ENCODE measurements around the gene IRX5. TPM values are rescaled to one million over a fixed set of nuclear protein-coding genes. Genes with fewer than 3 reads are reported as not detected.

The IRX5 gene
- total and polyA plus RNA-seq, 2 of the 8 experiments (the other 6 are each of a cell fraction or from before 2014, with no cell fraction given), result 0.48 to 0.56 TPM

- H2AK5ac ChIP-seq (ENCODE audit: low read depth, low read length), result no peak overlapping the region
- WGBS, 2 experiments (ENCODE audit: extremely low coverage in 1 of 2, insufficient coverage in 1 of 2, insufficient read length in 1 of 2, insufficient replicate concordance in 2 of 2, low coverage in 1 of 2, low lambda C conversion rate in 2 of 2, missing lambda C conversion rate in 1 of 2), result 92% methylated on average over 3 of the region's 3 CpGs; no CpG with 5 or more reads in 1 of the 2 experiments
- ChIA-PET POLR2A (ENCODE audit: partially characterized antibody) (no interaction called here), CTCF (ENCODE audit: partially characterized antibody) (interaction anchor here (1.0 kb wide), 1 partner anchor 10 kb away, joined by 4 read pairs; no protein-coding TSS in a partner anchor)
- H2BK5ac ChIP-seq (ENCODE audit: low read depth, low read length), result no peak overlapping the region
- H3K9me3 ChIP-seq (ENCODE audit: insufficient read depth in 2 of 2, low read depth in 1 of 2, low read length in 1 of 2), result no peaks in the 10 kb centered on the region
- FAIRE-seq, result no peak
- no peak overlapping the region for H4K5ac ChIP-seq (ENCODE audit: insufficient read length, low read depth, low read length)
- no peaks in the 10 kb centered on the region for H4K20me1 ChIP-seq (replicated peaks in 1 of 2; ENCODE audit: control insufficient read depth in 1 of 2, insufficient read depth in 2 of 2, low read length in 2 of 2)
- no peak overlapping the region for H4K91ac ChIP-seq (replicated peaks; ENCODE audit: insufficient read length, low read length)
- no peak overlapping the region for H2BK20ac ChIP-seq (ENCODE audit: low read length)
- H3K9ac ChIP-seq (replicated peaks in 1 of 4; ENCODE audit: extremely low read depth in 1 of 4, low read depth in 3 of 4, low read length in 3 of 4), result no peak overlapping the region
- no peak overlapping the region for H3K14ac ChIP-seq (ENCODE audit: insufficient read length)
- no peak overlapping the region for H3K27ac ChIP-seq (ENCODE audit: low read depth, low read length)
- no peak for DNase-seq (ENCODE audit: low read depth in 1 of 2, low spot score in 2 of 2)
- no peaks in the 10 kb centered on the region for H3K79me2 ChIP-seq (ENCODE audit: control insufficient read depth in 1 of 2, insufficient read depth in 2 of 2, low read length in 2 of 2)
- no peak overlapping the region for H2BK12ac ChIP-seq (ENCODE audit: low read depth, low read length)
- H3K56ac ChIP-seq (replicated peaks; ENCODE audit: insufficient read length, low read depth, low read length), result no peak overlapping the region
- no peak overlapping the region for H2AFZ ChIP-seq (ENCODE audit: low read length)
- no peak overlapping the region for H3K4ac ChIP-seq (replicated peaks; ENCODE audit: insufficient read length, low read depth, low read length)
- H3K4me3 ChIP-seq (ENCODE audit: extremely low read depth in 1 of 4, insufficient read depth in 2 of 4, low read depth in 3 of 4, low read length in 4 of 4), result no peak overlapping the region
- no peaks in the 10 kb centered on the region for H3K23me2 ChIP-seq (ENCODE audit: low read depth, low read length)
- H3K4me2 ChIP-seq (ENCODE audit: insufficient read depth in 1 of 2, low read depth in 2 of 2, low read length in 2 of 2), result no peak overlapping the region
- no peak overlapping the region for H2BK120ac ChIP-seq (replicated peaks; ENCODE audit: low read depth, low read length)
- no peaks in the 10 kb centered on the region for H3K79me1 ChIP-seq (ENCODE audit: low read depth, low read length)
- H2BK15ac ChIP-seq (ENCODE audit: low read length), result no peak overlapping the region
- no peak overlapping the region for H3K23ac ChIP-seq (ENCODE audit: insufficient read length)
- no peaks in the 10 kb centered on the region for H3K4me1 ChIP-seq (replicated peaks in 1 of 4; ENCODE audit: control insufficient read depth in 3 of 4, insufficient read depth in 4 of 4, low read length in 3 of 4)
- H4K8ac ChIP-seq (ENCODE audit: extremely low read depth, insufficient read depth, low read length), result no peak overlapping the region
- TF ChIP-seq SP2 (IDR thresholded peaks at IDR 0.05; ENCODE audit: low read length) (no peak), CBX5 (IDR thresholded peaks at IDR 0.05; ENCODE audit: low read depth, low read length) (no peak), SP4 (IDR thresholded peaks at IDR 0.05; ENCODE audit: low read length) (no peak), RNF2 (IDR thresholded peaks at IDR 0.05; ENCODE audit: borderline replicate concordance, low read depth, low read length, missing control alignments, poor library complexity, severe bottlenecking) (no peak), POU5F1 (IDR thresholded peaks at IDR 0.05; ENCODE audit: low read depth, low read length) (no peak), ATF3 (IDR thresholded peaks at IDR 0.05; ENCODE audit: insufficient read depth, low read depth, low read length) (no peak), TAF1 (IDR thresholded peaks at IDR 0.05; ENCODE audit: low read depth, low read length) (no peak), RXRA (IDR thresholded peaks at IDR 0.05; ENCODE audit: insufficient read depth, low read depth, low read length) (no peak), GABPA (IDR thresholded peaks at IDR 0.05; ENCODE audit: borderline replicate concordance, insufficient read depth, low read length) (no peak), BRCA1 (IDR thresholded peaks at IDR 0.05; ENCODE audit: low read depth, low read length) (no peak), SIN3A (conservative IDR thresholded peaks at IDR 0.05 in 1 of 2, IDR thresholded peaks at IDR 0.05 in 1 of 2; ENCODE audit: low read depth in 1 of 2, low read length in 2 of 2) (no peak)
- H3K18ac ChIP-seq (ENCODE audit: extremely low read depth, low read length), result no peak overlapping the region
- no peaks in the 10 kb centered on the region for H3K36me3 ChIP-seq (ENCODE audit: control insufficient read depth in 2 of 4, insufficient read depth in 4 of 4, low read length in 3 of 4)
- no peaks in the 10 kb centered on the region for H3K27me3 ChIP-seq (replicated peaks in 1 of 4; ENCODE audit: control insufficient read depth in 3 of 4, extremely low read depth in 1 of 4, insufficient read depth in 3 of 4, low read length in 3 of 4)
These were observed 32.7 kb upstream of the IRX5 start for GRCh38 chr16:54897930-54898329.

Data from H1 (cell line).